HG02623 (cell line): ENCODE measurements around the gene MYLK2.
"Not testable (repeated sequence)": the region's sequence is repeated elsewhere in the genome, so short reads cannot be mapped to it uniquely, and the experiment has no call there.

Source experiments
- ATAC-seq: cut with Tn5 transposase; IDR thresholded peaks from one replicate; pipeline ENCODE4 v1.9.1; 2021; ENCODE audit warnings: moderate library complexity; ENCODE audit not compliant: unreplicated experiment

The MYLK2 gene

GRCh38 chr20:31819083-31819784 is at the start of gene MYLK2:
Gene MYLK2, plus strand, starts transcription at chr20:31819356. Its CDS starts 225 bp downstream, at chr20:31819581.
- no peak for ATAC-seq

DNA sequence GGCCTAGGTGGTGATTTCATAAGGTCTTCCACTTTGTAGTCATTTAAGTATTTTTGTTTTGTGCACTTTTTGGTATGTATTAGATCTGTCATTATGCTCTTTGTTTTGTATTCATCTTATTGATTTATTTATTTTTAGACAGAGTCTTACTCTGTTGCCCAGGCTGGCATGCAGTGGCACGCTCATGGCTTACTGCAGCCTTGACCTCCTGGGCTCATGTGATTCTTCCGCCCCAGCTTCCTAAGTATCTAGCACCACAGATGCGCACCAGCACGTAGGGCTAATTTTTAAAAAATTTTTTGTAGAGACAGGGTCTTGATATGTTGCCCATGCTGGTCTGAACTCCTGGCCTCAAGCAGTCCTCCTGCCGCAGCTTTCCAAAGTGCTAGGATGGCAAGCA is 49.5 kb upstream of the MYLK2 start:
- ATAC-seq: no peak

- ATAC-seq: no peak
Observed at GRCh38 chr20:31770243-31770642, 48.9 kb upstream of the MYLK2 start.

GRCh38 chr20:31774408-31774807 is 44.7 kb upstream of the MYLK2 start:
- no peak for ATAC-seq

- ATAC-seq: no peak
Observed at GRCh38 chr20:31780839-31781238, 38.3 kb upstream of the MYLK2 start.

- no peak for ATAC-seq
Observed at GRCh38 chr20:31781945-31782344, 37.2 kb upstream of the MYLK2 start.

GRCh38 chr20:31784354-31785044 is 34.7 kb upstream of the MYLK2 start:
- ATAC-seq: no peak

DNA sequence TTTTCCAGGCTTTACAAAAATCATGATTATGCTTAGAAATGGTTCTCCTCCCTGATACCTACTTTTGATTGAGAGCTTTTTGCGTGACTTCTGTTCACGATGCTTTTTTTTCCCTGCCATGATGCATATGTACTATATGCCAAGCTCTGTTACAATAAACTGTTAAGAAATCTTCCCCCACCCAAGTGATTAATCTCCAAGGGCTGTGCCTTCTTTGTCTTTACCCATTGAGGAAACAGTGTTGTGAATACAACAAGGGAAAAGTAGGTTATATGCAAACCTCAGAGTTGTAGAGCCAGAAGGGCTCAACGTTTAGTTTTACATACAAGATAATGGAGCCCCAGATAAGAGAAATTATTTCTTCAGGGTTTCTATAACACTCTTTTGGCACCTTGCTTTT is 34.1 kb upstream of the MYLK2 start:
- ATAC-seq: no peak

DNA sequence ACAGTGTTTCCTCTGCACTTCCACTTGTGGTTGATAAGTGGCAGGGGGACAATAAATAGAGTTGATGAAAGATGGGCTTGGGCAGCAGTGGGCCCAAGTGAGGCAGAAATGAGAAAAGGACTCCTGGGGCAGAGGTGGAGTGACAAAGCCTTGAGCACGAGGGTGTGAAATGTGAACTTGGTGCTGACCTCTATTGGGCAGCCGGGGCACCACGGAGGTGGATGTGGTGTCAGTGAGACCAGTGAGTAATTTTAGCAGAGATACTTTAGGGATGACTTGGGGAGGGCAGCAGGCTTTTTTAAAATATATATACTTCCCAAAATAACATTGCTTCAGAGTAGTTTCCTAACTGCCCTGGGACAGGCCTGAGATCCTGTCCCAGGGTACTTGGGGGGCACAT is 30.6 kb upstream of the MYLK2 start:
- no peak for ATAC-seq

DNA sequence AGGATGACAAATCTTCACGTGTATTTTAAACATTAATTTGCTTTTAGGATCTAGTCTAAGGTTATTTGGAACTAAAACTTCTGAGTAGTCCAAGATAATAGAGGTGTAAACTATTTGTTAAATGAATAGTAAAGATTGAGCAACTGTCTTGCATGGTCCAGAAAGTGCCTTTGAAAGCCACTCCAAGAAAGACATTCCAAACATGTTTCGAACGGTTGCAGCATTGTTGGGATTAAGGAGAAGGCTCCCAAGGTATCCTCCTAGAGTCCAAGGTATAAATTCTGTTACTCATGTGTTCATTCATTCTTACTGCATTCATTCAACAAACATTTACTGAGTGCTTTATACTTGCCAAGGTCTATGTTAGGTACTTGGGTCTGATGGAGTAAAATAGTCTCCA is 28.8 kb upstream of the MYLK2 start:
- no peak for ATAC-seq

DNA sequence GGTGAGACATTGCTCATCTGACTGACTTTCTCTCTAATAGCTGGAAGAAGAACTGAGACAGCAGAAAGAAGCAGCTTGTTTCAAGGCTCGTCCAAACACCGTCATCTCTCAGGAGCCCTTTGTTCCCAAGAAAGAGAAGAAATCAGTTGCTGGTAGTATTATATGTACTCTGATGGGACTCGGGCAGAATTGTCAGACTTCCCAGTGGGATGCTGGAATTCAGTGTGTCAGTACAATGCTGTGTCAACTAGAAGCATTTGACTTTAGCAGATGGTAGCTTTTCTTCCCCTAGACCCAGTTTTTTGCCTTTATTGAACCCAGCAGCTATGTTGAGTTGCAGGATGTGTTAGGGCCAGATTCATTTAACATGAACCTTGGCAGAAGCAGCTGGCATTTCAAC is 21.8 kb upstream of the MYLK2 start:
- no peak for ATAC-seq

DNA sequence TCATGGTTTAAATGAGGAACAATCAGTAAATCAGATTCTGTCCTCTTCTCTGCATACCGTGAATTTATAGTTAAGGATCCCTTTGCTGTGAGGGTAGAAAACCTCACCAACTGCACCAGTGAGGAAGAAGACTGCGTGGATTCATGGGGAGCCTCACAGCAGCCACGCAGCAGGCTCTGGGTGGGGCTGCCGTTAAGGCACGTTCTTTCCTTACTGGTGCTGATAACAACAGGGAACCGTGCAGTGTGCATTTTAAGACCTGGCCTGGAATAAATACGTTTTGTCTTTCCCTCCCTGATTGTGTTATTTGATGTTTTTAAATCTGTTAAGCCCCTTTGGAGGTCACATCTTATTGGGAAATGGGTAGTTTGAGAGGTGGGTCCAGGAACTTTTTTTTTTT is 17.6 kb upstream of the MYLK2 start:
- no peak for ATAC-seq

- ATAC-seq: no peak
Observed at GRCh38 chr20:31803552-31804291, 15.4 kb upstream of the MYLK2 start.

- no peak for ATAC-seq
Observed at GRCh38 chr20:31806564-31807355, 12.4 kb upstream of the MYLK2 start.

GRCh38 chr20:31808481-31808880 is 10.7 kb upstream of the MYLK2 start:
- no peak for ATAC-seq

GRCh38 chr20:31809661-31810060 is 9.5 kb upstream of the MYLK2 start:
- no peak for ATAC-seq

- ATAC-seq: no peak
Observed at GRCh38 chr20:31811198-31811597, 8.0 kb upstream of the MYLK2 start.

DNA sequence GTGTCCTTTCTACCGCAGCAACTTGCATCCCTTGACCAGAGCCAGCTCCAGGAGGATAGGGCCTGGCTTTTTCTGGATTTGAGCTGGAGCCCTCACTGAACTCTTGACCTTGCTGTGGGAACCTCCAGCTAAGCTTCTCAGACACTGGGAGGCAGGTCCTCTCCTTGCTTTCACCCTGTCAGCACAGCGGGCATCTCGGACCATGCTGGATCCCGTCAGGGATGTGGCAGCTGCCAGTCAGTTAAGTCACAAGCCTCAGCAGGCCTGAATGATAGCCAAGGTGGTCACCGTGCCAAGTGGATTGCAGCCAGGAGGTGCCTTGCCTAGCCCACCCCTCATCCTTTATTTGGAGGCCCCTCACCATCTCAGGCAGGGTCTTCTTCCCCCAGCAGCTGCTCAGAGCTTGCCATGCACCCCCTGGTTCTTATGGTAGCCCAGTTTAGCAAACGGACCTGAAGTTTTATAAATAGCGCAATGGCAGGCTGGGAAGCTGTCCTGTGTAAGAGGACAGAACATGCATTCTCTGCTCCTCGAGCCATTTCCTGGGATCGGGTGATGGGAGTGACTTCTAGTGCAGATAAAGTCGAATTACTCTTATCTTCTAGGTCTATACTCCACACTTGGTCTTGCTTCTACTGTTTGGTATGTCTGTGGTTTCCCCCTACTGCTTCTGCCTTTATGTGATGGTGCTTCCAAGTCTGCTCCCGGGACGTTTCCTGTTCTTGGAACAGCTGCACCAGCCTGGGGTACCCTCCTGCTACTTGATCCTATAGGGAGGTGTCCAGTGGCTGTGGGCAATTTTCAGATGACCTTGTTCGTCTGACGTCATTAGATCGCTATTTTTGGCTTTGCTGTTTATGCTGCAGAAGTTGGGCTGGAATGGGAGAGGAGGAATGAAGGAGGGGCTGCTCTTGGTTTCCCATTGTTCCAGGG is 7.1 kb upstream of the MYLK2 start:
- no peak for ATAC-seq

DNA sequence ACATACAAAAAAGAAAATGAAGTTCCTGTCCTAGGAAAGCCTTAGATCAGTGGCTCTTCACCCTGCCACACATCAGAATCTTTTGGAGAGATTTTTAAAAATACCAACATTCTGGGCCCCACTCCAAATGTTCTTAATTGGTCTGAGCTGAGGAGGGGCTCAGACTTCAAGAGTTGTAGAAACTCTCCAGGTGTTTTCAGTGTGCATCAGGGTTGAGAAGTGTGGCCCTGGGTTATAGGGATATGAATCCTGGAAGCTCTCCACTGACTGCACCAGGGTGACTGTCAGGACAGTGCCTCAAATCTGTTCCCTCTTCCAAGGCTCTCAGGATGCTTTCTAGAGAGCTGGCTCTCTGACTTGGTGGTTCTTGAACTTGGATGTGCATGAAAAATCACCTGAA is 5.5 kb upstream of the MYLK2 start:
- no peak for ATAC-seq

GRCh38 chr20:31814142-31814541 is 5.0 kb upstream of the MYLK2 start:
- ATAC-seq: not testable (repeated sequence)
